ENCODE measurements around the gene EXOSC1. TPM values are rescaled to one million over a fixed set of nuclear protein-coding genes. Genes with fewer than 3 reads are reported as not detected.

EXOSC1 gene
- total and polyA plus RNA-seq, 2 of the 13 experiments (the other 11 are each of a cell fraction or from before 2014, with no cell fraction given) = 36.3 to 39.9 TPM

DNA sequence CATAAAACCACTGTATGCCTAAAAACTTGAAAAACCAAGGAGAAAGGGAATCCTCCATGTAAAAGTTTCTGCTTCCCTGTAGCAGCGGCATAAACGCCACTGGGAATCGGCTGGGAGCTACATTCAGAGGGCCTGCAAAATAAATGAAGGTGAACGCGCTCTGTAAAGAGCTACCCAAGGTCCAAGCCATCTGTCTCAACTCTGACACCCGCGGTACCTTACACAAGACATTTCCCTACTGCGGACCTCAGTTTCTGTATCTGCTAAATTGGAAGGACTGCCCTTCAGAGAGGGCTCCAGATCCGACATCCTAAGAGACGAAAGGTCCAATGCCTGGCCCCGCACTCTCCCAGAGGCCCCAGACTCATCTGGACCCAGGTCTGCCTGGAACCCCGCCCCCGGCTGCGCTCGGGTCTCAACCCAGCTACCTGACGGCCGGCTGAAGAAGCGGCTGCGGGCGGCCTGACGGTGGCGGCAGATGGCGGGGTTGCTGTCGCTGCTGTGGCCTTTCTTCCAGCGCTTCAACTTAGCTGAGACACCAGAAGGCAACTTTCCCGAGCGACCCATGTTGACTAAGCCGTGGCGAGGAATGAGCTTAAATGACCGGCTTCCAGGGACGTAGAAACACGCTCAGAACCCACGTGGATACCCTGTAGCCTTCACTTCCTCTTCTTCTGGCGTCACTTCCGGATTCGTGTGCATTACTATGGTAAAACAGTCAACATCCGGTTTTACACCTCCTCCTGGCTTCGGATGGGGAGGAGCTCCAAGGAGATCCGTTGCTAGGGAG is 44.9 kb downstream of the EXOSC1 start, which contains the start of gene RRP12 (continued):
- TF ChIP-seq, protein P1, sequence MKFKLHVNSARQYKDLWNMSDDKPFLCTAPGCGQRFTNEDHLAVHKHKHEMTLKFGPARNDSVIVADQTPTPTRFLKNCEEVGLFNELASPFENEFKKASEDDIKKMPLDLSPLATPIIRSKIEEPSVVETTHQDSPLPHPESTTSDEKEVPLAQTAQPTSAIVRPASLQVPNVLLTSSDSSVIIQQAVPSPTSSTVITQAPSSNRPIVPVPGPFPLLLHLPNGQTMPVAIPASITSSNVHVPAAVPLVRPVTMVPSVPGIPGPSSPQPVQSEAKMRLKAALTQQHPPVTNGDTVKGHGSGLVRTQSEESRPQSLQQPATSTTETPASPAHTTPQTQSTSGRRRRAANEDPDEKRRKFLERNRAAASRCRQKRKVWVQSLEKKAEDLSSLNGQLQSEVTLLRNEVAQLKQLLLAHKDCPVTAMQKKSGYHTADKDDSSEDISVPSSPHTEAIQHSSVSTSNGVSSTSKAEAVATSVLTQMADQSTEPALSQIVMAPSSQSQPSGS (CRISPR knock-in tag; IDR thresholded peaks at IDR 0.05) = 0 out of 2 replicates have a peak, but pooled peaks have one; percentile 20
- TF ChIP-seq SP4 (CRISPR knock-in tag; IDR thresholded peaks at IDR 0.05) = 0 out of 2 replicates have a peak, but pooled peaks have one; percentile 52
- peak; percentile 100 for TF ChIP-seq MXI1 (IDR thresholded peaks at IDR 0.05; ENCODE audit: borderline replicate concordance, low read depth, low read length)
- TF ChIP-seq HOXD1 (CRISPR knock-in tag; IDR thresholded peaks at IDR 0.05) = peak; percentile 0; the same call in 1 of the 2 replicates
- no peak for TF ChIP-seq RBAK (CRISPR knock-in tag; IDR thresholded peaks at IDR 0.05)
- TF ChIP-seq EED (CRISPR knock-in tag; IDR thresholded peaks at IDR 0.05) = no peak
- TF ChIP-seq PAF1 (CRISPR knock-in tag; IDR thresholded peaks at IDR 0.05) = no peak
- no peak for TF ChIP-seq FOXP1 (IDR thresholded peaks at IDR 0.05)
- no peak for TF ChIP-seq FOXP1 (CRISPR knock-in tag; IDR thresholded peaks at IDR 0.05)
- TF ChIP-seq ZNF468 (CRISPR knock-in tag; IDR thresholded peaks at IDR 0.05) = no peak
- TF ChIP-seq TGIF2 (CRISPR knock-in tag; IDR thresholded peaks at IDR 0.05) = peak; percentile 95
- TF ChIP-seq PHF8 (CRISPR knock-in tag; IDR thresholded peaks at IDR 0.05) = peak; percentile 66
- peak; percentile 15; the same call in 1 of the 2 replicates for TF ChIP-seq RXRA (CRISPR knock-in tag; IDR thresholded peaks at IDR 0.05)
- peak; percentile 74 for TF ChIP-seq POLR2G (IDR thresholded peaks at IDR 0.05; ENCODE audit: low read depth, low read length)
- no peak for TF ChIP-seq TMF1 (CRISPR knock-in tag; IDR thresholded peaks at IDR 0.05; ENCODE audit: low read depth)
- TF ChIP-seq FOXO1 (CRISPR knock-in tag; IDR thresholded peaks at IDR 0.05) = 0 out of 2 replicates have a peak, but pooled peaks have one; percentile 9
- TF ChIP-seq, protein P2, sequence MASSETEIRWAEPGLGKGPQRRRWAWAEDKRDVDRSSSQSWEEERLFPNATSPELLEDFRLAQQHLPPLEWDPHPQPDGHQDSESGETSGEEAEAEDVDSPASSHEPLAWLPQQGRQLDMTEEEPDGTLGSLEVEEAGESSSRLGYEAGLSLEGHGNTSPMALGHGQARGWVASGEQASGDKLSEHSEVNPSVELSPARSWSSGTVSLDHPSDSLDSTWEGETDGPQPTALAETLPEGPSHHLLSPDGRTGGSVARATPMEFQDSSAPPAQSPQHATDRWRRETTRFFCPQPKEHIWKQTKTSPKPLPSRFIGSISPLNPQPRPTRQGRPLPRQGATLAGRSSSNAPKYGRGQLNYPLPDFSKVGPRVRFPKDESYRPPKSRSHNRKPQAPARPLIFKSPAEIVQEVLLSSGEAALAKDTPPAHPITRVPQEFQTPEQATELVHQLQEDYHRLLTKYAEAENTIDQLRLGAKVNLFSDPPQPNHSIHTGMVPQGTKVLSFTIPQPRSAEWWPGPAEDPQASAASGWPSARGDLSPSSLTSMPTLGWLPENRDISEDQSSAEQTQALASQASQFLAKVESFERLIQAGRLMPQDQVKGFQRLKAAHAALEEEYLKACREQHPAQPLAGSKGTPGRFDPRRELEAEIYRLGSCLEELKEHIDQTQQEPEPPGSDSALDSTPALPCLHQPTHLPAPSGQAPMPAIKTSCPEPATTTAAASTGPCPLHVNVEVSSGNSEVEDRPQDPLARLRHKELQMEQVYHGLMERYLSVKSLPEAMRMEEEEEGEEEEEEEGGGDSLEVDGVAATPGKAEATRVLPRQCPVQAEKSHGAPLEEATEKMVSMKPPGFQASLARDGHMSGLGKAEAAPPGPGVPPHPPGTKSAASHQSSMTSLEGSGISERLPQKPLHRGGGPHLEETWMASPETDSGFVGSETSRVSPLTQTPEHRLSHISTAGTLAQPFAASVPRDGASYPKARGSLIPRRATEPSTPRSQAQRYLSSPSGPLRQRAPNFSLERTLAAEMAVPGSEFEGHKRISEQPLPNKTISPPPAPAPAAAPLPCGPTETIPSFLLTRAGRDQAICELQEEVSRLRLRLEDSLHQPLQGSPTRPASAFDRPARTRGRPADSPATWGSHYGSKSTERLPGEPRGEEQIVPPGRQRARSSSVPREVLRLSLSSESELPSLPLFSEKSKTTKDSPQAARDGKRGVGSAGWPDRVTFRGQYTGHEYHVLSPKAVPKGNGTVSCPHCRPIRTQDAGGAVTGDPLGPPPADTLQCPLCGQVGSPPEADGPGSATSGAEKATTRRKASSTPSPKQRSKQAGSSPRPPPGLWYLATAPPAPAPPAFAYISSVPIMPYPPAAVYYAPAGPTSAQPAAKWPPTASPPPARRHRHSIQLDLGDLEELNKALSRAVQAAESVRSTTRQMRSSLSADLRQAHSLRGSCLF (CRISPR knock-in tag; IDR thresholded peaks at IDR 0.05; ENCODE audit: borderline replicate concordance) = no peak
- TF ChIP-seq PRPF4 (IDR thresholded peaks at IDR 0.05; ENCODE audit: low read depth, low read length, poor library complexity, severe bottlenecking) = no peak
- TF ChIP-seq STAG1 (CRISPR knock-in tag; IDR thresholded peaks at IDR 0.05) = peak; percentile 8; the same call in 1 of the 2 replicates
- TF ChIP-seq SIX1 (CRISPR knock-in tag; IDR thresholded peaks at IDR 0.05; ENCODE audit: borderline replicate concordance) = no peak
- TF ChIP-seq ZNF451 (CRISPR knock-in tag; IDR thresholded peaks at IDR 0.05) = no peak
- TF ChIP-seq ZNF724P (CRISPR knock-in tag; IDR thresholded peaks at IDR 0.05; ENCODE audit: borderline replicate concordance) = no peak
- TF ChIP-seq ZNF274 (CRISPR knock-in tag; IDR thresholded peaks at IDR 0.05) = no peak; the same call in 1 of the 2 replicates
- TF ChIP-seq, protein P3, sequence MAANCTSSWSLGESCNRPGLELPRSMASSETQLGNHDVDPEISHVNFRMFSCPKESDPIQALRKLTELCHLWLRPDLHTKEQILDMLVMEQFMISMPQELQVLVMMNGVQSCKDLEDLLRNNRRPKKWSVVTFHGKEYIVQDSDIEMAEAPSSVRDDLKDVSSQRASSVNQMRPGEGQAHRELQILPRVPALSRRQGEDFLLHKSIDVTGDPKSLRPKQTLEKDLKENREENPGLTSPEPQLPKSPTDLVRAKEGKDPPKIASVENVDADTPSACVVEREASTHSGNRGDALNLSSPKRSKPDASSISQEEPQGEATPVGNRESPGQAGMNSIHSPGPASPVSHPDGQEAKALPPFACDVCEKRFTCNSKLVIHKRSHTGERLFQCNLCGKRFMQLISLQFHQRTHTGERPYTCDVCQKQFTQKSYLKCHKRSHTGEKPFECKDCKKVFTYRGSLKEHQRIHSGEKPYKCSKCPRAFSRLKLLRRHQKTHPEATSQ (CRISPR knock-in tag; IDR thresholded peaks at IDR 0.05; ENCODE audit: borderline replicate concordance) = no peak

Data from HepG2 (cell line).